ENCODE measurements around the gene MYOZ2.

Gene MYOZ2

DNA sequence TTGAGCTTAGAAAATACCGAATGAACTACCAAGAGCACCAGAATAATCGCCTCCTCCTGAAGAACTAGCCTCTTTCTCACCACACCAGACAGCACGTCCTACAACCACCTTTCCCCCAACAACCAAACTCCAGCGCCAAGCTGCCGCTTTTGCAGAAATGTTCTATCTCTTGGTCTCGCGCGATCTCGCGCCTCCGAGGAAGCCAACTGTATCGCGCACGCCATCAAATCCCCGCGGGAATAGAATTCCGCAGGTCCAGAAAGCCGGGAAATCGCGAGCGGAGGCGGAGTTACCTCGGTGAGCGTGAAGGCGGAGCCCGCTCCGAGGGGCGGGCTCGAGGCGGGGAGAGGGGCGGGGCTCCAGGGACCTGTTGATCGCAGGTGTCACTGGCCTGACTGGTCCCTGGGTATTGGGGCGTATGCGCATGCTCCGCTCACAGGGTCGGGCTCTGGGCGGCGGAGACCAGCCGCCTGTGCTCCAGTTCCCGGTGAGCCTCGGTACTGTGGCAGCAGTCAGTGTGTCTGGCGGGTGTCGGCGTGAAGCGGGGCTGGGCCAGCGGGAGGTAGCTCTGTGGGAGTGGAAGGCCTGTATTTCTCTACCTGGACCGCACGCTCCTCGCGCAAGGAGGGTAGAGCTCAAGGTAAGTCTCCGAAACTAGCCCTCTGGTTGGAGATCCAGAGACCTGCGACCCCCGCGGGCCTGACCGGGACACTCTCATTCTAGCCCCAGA lies 76.8 kb downstream of the MYOZ2 start, which contains the start of gene USP53:
Gene USP53, plus strand, starts transcription at position 480 of the 730 bp plus-strand sequence. CDS start 27,047 bp downstream, outside the sequence.
- Histone ChIP-seq H3K9me3 (ENCODE audit: insufficient read depth, low read length) (no peaks in the 10 kb centered on the region), H3K36me3 (ENCODE audit: insufficient read depth, insufficient read length, low read length) (peaks cover 3% of the 10 kb centered on the region), H3K4me1 (ENCODE audit: insufficient read depth, insufficient read length) (no peaks in the 10 kb centered on the region), H3K27me3 (ENCODE audit: insufficient read depth, insufficient read length) (no peaks in the 10 kb centered on the region), H3K9ac (ENCODE audit: insufficient read length, low read depth) (peak within 1 kb of the TSS; percentile 95), H3K4me3 (ENCODE audit: insufficient read length, low read depth) (peak within 1 kb of the TSS; percentile 84)
- no peak for TF ChIP-seq ZNF274 (IDR thresholded peaks at IDR 0.05; ENCODE audit: low read depth, low read length)
- TF ChIP-seq SUZ12 (IDR thresholded peaks at IDR 0.05; ENCODE audit: extremely low read depth, insufficient read depth, insufficient read length) = no peak
- TF ChIP-seq YY1 (IDR thresholded peaks at IDR 0.05; ENCODE audit: insufficient read depth, insufficient read length) = no peak
- DNase-seq (ENCODE audit: low read depth, low spot score) = peak; percentile 87

DNA sequence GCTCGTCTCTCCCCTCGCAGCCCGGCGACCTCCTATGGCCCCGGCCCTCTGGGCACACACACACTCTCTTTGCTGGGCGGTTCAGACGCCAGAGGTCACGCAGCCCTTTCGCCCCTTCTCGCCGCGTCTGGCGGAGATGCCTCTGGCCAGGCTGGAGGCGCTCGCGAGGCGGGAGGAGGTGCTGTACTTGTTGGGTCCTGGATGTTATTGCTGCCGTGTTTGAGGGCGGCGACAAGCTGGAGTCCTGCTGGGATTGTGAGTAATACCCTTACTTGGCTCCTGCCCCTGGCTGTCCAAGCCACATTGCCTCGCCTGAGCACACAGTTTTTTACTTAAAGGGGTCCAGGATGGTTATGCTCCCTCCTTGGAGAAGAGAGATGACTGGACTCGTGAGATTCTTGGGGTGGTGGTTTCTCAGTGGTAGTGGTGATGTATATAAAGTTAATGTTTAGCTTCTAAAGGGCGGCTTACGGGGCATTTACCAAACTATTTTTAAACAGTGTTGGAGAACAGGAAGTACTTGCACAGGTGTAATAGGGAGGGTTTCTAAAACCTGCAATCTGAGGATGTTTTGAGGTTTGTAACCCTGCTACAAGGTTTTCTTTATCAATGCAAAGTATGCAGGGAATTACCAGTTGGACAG lies 77.5 kb downstream of the MYOZ2 start:
- no peaks in the 10 kb centered on the region for H3K9me3 ChIP-seq (ENCODE audit: insufficient read depth, low read length)
- H3K4me3 ChIP-seq (ENCODE audit: insufficient read length, low read depth) = peak overlapping the region; percentile 84
- no peak for TF ChIP-seq ZNF274 (IDR thresholded peaks at IDR 0.05; ENCODE audit: low read depth, low read length)
- TF ChIP-seq YY1 (IDR thresholded peaks at IDR 0.05; ENCODE audit: insufficient read depth, insufficient read length) = no peak
- H3K4me1 ChIP-seq (ENCODE audit: insufficient read depth, insufficient read length) = no peaks in the 10 kb centered on the region
- peak overlapping the region; percentile 95 for H3K9ac ChIP-seq (ENCODE audit: insufficient read length, low read depth)
- DNase-seq (ENCODE audit: low read depth, low spot score) = peak; percentile 80
- peaks cover 10% of the 10 kb centered on the region for H3K36me3 ChIP-seq (ENCODE audit: insufficient read depth, insufficient read length, low read length)
- no peaks in the 10 kb centered on the region for H3K27me3 ChIP-seq (ENCODE audit: insufficient read depth, insufficient read length)

DNA sequence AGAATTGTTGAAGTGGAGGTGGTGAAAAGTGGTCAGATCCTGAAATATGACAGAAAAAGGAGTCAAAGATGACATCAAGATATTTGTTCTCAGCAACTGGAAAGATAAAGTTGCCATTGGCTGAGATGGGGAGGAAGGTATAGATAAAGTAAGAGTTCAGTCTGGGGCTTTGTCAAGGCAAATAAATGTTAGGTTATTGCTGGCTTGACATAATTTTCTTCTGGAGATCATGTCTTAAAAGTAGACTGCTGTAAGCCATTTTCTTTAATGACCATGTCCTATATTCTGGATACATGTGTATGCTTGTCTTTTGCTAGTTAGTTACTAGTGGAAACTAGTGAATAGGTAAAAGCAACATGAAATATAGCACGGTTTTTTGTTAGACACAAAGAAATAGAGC lies 82.5 kb downstream of the MYOZ2 start:
- H3K27me3 ChIP-seq (ENCODE audit: insufficient read depth, insufficient read length) = no peaks in the 10 kb centered on the region
- no peak for DNase-seq (ENCODE audit: low read depth, low spot score)
- no peak overlapping the region for H3K4me3 ChIP-seq (ENCODE audit: insufficient read length, low read depth)
- H3K4me1 ChIP-seq (ENCODE audit: insufficient read depth, insufficient read length) = no peaks in the 10 kb centered on the region
- peaks cover 33% of the 10 kb centered on the region for H3K36me3 ChIP-seq (ENCODE audit: insufficient read depth, insufficient read length, low read length)
- TF ChIP-seq ZNF274 (IDR thresholded peaks at IDR 0.05; ENCODE audit: low read depth, low read length) (no peak), SUZ12 (IDR thresholded peaks at IDR 0.05; ENCODE audit: extremely low read depth, insufficient read depth, insufficient read length) (no peak), YY1 (IDR thresholded peaks at IDR 0.05; ENCODE audit: insufficient read depth, insufficient read length) (no peak)
- no peak overlapping the region for H3K9ac ChIP-seq (ENCODE audit: insufficient read length, low read depth)
- H3K9me3 ChIP-seq (ENCODE audit: insufficient read depth, low read length) = no peaks in the 10 kb centered on the region

DNA sequence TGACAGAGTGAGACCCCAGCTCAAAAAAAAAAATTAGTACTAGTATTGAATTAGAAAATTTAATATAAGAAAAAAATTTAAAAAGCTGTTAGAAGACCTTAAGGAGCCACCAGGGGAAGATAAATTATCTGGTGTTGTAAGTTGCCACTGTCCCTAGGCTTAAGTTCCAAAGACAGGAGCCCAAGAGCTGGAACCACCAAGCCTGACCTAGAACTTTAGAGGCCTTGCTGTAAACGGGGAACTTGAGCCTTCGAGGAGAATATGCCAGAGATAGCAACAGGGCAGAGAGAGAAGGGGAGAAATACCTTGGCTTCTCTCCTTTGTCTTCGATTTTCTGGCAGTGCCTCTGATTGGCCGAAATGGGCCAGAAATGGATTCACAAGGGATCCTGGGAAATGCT lies 85.8 kb downstream of the MYOZ2 start:
- H3K36me3 ChIP-seq (ENCODE audit: insufficient read depth, insufficient read length, low read length) = peaks cover 33% of the 10 kb centered on the region
- TF ChIP-seq ZNF274 (IDR thresholded peaks at IDR 0.05; ENCODE audit: low read depth, low read length) = no peak
- H3K4me3 ChIP-seq (ENCODE audit: insufficient read length, low read depth) = no peak overlapping the region
- H3K9me3 ChIP-seq (ENCODE audit: insufficient read depth, low read length) = no peaks in the 10 kb centered on the region
- no peak overlapping the region for H3K9ac ChIP-seq (ENCODE audit: insufficient read length, low read depth)
- no peak for DNase-seq (ENCODE audit: low read depth, low spot score)
- H3K27me3 ChIP-seq (ENCODE audit: insufficient read depth, insufficient read length) = no peaks in the 10 kb centered on the region
- H3K4me1 ChIP-seq (ENCODE audit: insufficient read depth, insufficient read length) = no peaks in the 10 kb centered on the region

DNA sequence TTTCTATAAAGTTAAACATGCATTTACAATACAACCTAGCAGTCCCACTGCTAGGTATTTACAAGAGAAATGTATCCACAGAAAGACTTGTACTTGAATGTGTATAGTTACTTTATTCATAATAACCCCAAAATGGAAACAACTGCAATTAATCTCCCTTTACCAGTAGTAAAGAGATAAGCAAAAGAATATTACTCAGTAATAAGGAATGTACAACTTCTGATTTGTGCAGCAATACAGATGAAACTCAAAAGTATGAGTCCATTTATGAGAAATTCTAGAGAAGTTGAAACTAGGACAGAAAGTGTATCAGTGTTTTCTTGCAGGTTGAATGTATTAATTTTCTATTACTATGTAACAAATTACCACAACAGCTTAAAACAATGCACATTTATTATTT lies 92.1 kb downstream of the MYOZ2 start:
- Histone ChIP-seq H3K4me1 (ENCODE audit: insufficient read depth, insufficient read length) (no peaks in the 10 kb centered on the region), H3K9ac (ENCODE audit: insufficient read length, low read depth) (no peak overlapping the region), H3K9me3 (ENCODE audit: insufficient read depth, low read length) (no peaks in the 10 kb centered on the region), H3K27me3 (ENCODE audit: insufficient read depth, insufficient read length) (no peaks in the 10 kb centered on the region), H3K4me3 (ENCODE audit: insufficient read length, low read depth) (no peak overlapping the region), H3K36me3 (ENCODE audit: insufficient read depth, insufficient read length, low read length) (peaks cover 11% of the 10 kb centered on the region)
- TF ChIP-seq SUZ12 (IDR thresholded peaks at IDR 0.05; ENCODE audit: extremely low read depth, insufficient read depth, insufficient read length) (no peak), YY1 (IDR thresholded peaks at IDR 0.05; ENCODE audit: insufficient read depth, insufficient read length) (no peak), ZNF274 (IDR thresholded peaks at IDR 0.05; ENCODE audit: low read depth, low read length) (no peak)
- DNase-seq (ENCODE audit: low read depth, low spot score) = no peak

DNA sequence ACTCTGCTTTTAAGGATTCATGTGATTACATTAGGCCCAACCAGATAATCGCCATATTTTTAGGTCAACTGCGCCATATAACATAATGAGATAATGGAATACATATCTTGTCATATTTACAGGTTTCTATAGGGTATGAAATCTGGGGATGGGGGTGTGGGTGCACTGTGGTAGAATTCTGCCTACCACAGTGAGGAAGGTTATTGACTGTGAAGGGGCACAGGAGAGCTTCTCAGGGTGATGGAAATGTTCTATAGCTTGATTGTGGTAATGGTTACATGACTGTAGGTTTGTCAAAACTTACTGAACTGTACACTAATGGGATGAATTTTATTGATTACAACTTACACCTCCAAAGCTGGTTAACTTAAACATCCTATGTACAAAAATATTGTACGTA lies 92.8 kb downstream of the MYOZ2 start:
- TF ChIP-seq ZNF274 (IDR thresholded peaks at IDR 0.05; ENCODE audit: low read depth, low read length) = no peak
- no peak for TF ChIP-seq SUZ12 (IDR thresholded peaks at IDR 0.05; ENCODE audit: extremely low read depth, insufficient read depth, insufficient read length)
- no peak for TF ChIP-seq YY1 (IDR thresholded peaks at IDR 0.05; ENCODE audit: insufficient read depth, insufficient read length)
- H3K9ac ChIP-seq (ENCODE audit: insufficient read length, low read depth) = no peak overlapping the region
- no peak overlapping the region for H3K4me3 ChIP-seq (ENCODE audit: insufficient read length, low read depth)
- no peak for DNase-seq (ENCODE audit: low read depth, low spot score)
- no peaks in the 10 kb centered on the region for H3K27me3 ChIP-seq (ENCODE audit: insufficient read depth, insufficient read length)
- H3K4me1 ChIP-seq (ENCODE audit: insufficient read depth, insufficient read length) = no peaks in the 10 kb centered on the region
- H3K36me3 ChIP-seq (ENCODE audit: insufficient read depth, insufficient read length, low read length) = peaks cover 11% of the 10 kb centered on the region
- H3K9me3 ChIP-seq (ENCODE audit: insufficient read depth, low read length) = no peaks in the 10 kb centered on the region

DNA sequence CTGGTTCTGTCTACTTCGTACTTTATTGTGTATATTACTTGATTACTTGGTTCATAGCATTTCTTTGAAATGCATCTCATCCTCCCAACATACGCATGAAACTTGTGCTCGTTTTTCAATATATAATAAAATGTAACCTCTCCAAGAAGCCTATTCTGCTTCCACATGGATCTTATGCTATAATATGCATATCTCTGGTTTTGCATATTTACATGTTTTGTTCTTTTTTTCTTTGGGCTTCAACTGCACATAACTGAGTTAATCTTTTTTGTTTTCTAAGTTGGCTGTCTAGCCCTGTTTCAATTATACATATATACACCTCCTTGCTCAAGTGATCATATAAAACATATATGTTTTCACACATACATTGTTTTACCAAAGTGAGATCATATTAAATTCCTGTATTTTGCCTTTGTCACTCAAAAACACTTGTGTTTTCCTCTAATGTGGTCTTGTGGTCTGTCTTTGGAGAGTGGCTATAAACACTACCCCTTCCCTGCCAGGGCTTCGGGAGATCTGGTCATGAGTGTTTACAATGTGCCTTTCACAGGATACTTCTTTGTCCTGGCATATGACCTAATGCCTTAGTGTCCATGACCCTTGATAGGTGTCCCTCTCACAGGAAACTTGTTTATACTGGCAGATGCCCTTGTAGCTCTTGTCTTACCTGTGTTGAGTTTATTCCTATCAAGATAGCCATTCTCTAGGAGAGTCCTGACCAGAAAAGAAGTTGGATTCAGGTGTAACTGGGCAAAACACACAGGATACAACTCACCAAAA lies 94.5 kb downstream of the MYOZ2 start:
- Histone ChIP-seq H3K9ac (ENCODE audit: insufficient read length, low read depth) (no peak overlapping the region), H3K4me1 (ENCODE audit: insufficient read depth, insufficient read length) (no peaks in the 10 kb centered on the region), H3K4me3 (ENCODE audit: insufficient read length, low read depth) (no peak overlapping the region), H3K36me3 (ENCODE audit: insufficient read depth, insufficient read length, low read length) (peaks cover 11% of the 10 kb centered on the region), H3K27me3 (ENCODE audit: insufficient read depth, insufficient read length) (no peaks in the 10 kb centered on the region), H3K9me3 (ENCODE audit: insufficient read depth, low read length) (no peaks in the 10 kb centered on the region)
- DNase-seq (ENCODE audit: low read depth, low spot score) = no peak
- TF ChIP-seq YY1 (IDR thresholded peaks at IDR 0.05; ENCODE audit: insufficient read depth, insufficient read length) = no peak
- no peak for TF ChIP-seq ZNF274 (IDR thresholded peaks at IDR 0.05; ENCODE audit: low read depth, low read length)
- TF ChIP-seq SUZ12 (IDR thresholded peaks at IDR 0.05; ENCODE audit: extremely low read depth, insufficient read depth, insufficient read length) = no peak

All from NT2/D1 (cell line).